GM06990 (cell line): ENCODE data around the gene ARMC12.

Source experiments
- DNase-seq: peaks from one replicate; pipeline ENCODE4 v3.0.0-alpha.2; 2011; ENCODE audit not compliant: insufficient read length; ENCODE audit errors: extremely low read depth
- H3K27me3 ChIP-seq: replicated peaks from 2 replicates; pipeline ENCODE4 v1.6.0; 2011; ENCODE audit warnings: low read length; ENCODE audit not compliant: control insufficient read depth, insufficient read depth
- H3K36me3 ChIP-seq: 2 replicates; pipeline ENCODE4 v1.5.1; 2011; ENCODE audit warnings: low read length; ENCODE audit not compliant: control insufficient read depth, insufficient read depth
- H3K4me3 ChIP-seq: replicated peaks from 2 replicates; pipeline ENCODE4 v1.5.1; 2011; ENCODE audit warnings: low read depth, mild to moderate bottlenecking, control low read depth, low read length
- CTCF ChIP-seq: IDR thresholded peaks from 2 replicates; pipeline ENCODE4 v1.5.1; 2011; ENCODE audit warnings: low read length, control low read depth, mild to moderate bottlenecking, inconsistent platforms; ENCODE audit not compliant: insufficient read depth, poor library complexity, severe bottlenecking

ARMC12 gene

GRCh38 chr6:35769211-35769610, 32.4 kb downstream of the ARMC12 start:
- no peaks in the 10 kb centered on the region; the same call in 1 of the 2 replicates for H3K27me3 ChIP-seq
- no peak overlapping the region for H3K4me3 ChIP-seq
- H3K36me3 ChIP-seq, result no peaks in the 10 kb centered on the region
- DNase-seq, result no peak
- TF ChIP-seq CTCF, result no peak

GRCh38 chr6:35771343-35771627, 34.5 kb downstream of the ARMC12 start:
- no peak for DNase-seq
- H3K36me3 ChIP-seq, result no peaks in the 10 kb centered on the region
- TF ChIP-seq CTCF, result no peak
- no peak overlapping the region for H3K4me3 ChIP-seq
- no peaks in the 10 kb centered on the region for H3K27me3 ChIP-seq

- H3K36me3 ChIP-seq, result no peaks in the 10 kb centered on the region
- no peaks in the 10 kb centered on the region for H3K27me3 ChIP-seq
- H3K4me3 ChIP-seq, result no peak overlapping the region
- no peak for DNase-seq
- no peak for TF ChIP-seq CTCF
Measured at GRCh38 chr6:35774116-35774794, 37.4 kb downstream of the ARMC12 start.

- TF ChIP-seq CTCF, result no peak
- Histone ChIP-seq H3K27me3 (no peaks in the 10 kb centered on the region), H3K36me3 (no peaks in the 10 kb centered on the region), H3K4me3 (no peak overlapping the region)
- no peak for DNase-seq
Measured at GRCh38 chr6:35775031-35775430, 38.2 kb downstream of the ARMC12 start.

GRCh38 chr6:35776364-35777215, 39.8 kb downstream of the ARMC12 start, which contains the start of gene CLPSL2:
TSS of gene CLPSL2 (plus strand) at chr6:35776598. CDS start at chr6:35776619, 21 bp downstream.
- no peaks in the 10 kb centered on the region for H3K36me3 ChIP-seq
- peak within 1 kb of the TSS; percentile 45 for H3K4me3 ChIP-seq
- H3K27me3 ChIP-seq, result no peaks in the 10 kb centered on the region
- DNase-seq, result peak; percentile 50
- TF ChIP-seq CTCF, result no peak
